ENCODE measurements around the gene PPIF. TPM values are rescaled to one million over a fixed set of nuclear protein-coding genes. Genes with fewer than 3 reads are reported as not detected.

Gene PPIF
- total RNA-seq, 1 donor: 29.6 TPM

GRCh38 chr10:79313911-79314439 lies 33.3 kb upstream of the PPIF start:
- no peak for DNase-seq (ENCODE audit: low read depth)
- H3K4me3 ChIP-seq (ENCODE audit: low read depth, low read length): no peak overlapping the region
- no peak for TF ChIP-seq CTCF (IDR thresholded peaks at IDR 0.05; ENCODE audit: insufficient read depth, low read length)

GRCh38 chr10:79314761-79315601 lies 32.3 kb upstream of the PPIF start:
- H3K4me3 ChIP-seq (ENCODE audit: low read depth, low read length): no peak overlapping the region
- TF ChIP-seq CTCF (IDR thresholded peaks at IDR 0.05; ENCODE audit: insufficient read depth, low read length): no peak
- DNase-seq (ENCODE audit: low read depth): no peak

GRCh38 chr10:79315602-79315920 lies 31.7 kb upstream of the PPIF start:
- TF ChIP-seq CTCF (IDR thresholded peaks at IDR 0.05; ENCODE audit: insufficient read depth, low read length): no peak
- no peak for DNase-seq (ENCODE audit: low read depth)
- H3K4me3 ChIP-seq (ENCODE audit: low read depth, low read length): no peak overlapping the region

- no peak overlapping the region for H3K4me3 ChIP-seq (ENCODE audit: low read depth, low read length)
- no peak for TF ChIP-seq CTCF (IDR thresholded peaks at IDR 0.05; ENCODE audit: insufficient read depth, low read length)
Measured at GRCh38 chr10:79316671-79317431, 30.4 kb upstream of the PPIF start.

GRCh38 chr10:79318369-79318768 lies 28.9 kb upstream of the PPIF start:
- no peak for TF ChIP-seq CTCF (IDR thresholded peaks at IDR 0.05; ENCODE audit: insufficient read depth, low read length)
- DNase-seq (ENCODE audit: low read depth): no peak
- H3K4me3 ChIP-seq (ENCODE audit: low read depth, low read length): no peak overlapping the region

More at GRCh38 chr10:79316671-79317431, 30.4 kb upstream of the PPIF start:
- DNase-seq (ENCODE audit: low read depth): no peak

GRCh38 chr10:79319115-79319771 lies 28.0 kb upstream of the PPIF start:
- no peak overlapping the region for H3K4me3 ChIP-seq (ENCODE audit: low read depth, low read length)
- DNase-seq (ENCODE audit: low read depth): no peak
- TF ChIP-seq CTCF (IDR thresholded peaks at IDR 0.05; ENCODE audit: insufficient read depth, low read length): no peak
